Ecto neural progenitor cell (in vitro differentiated cells): ENCODE measurements around the gene ZBTB5.
A peak's percentile ranks its signal among the peaks of the same experiment; 100 is the strongest.
"Not testable (repeated sequence)": the region's sequence is repeated elsewhere in the genome, so short reads cannot be mapped to it uniquely, and the experiment has no call there.

Source experiments
- DNase-seq: peaks from one replicate; pipeline ENCODE4 v3.0.0-alpha.2; 2018; ENCODE audit warnings: low spot score

The ZBTB5 gene

GRCh38 chr9:37465249-37466036 lies at the start of gene ZBTB5:
Gene ZBTB5, minus strand, starts transcription at chr9:37465450. Its CDS starts 22,899 bp downstream, at chr9:37442551.
- DNase-seq: peak; percentile 99

DNA sequence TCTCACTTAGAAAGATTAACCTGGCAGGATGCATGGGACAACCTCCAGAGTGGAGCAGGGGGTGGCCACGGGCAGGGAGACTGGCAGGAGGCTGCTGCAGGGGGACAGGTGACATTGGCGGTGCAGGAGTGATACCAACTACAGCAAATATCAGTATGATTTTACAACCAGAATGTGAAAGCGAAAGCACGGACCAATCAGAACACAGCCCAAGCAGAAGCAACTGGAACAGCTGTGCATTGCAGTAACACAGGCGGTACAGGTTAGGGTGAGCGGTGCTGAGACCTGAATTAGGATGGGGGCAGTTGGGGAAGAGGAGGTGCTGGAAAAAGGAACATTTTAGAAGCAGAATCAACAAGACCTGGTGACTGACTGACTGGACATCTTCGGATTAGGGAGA lies 49.7 kb upstream of the ZBTB5 start:
- DNase-seq: no peak

DNA sequence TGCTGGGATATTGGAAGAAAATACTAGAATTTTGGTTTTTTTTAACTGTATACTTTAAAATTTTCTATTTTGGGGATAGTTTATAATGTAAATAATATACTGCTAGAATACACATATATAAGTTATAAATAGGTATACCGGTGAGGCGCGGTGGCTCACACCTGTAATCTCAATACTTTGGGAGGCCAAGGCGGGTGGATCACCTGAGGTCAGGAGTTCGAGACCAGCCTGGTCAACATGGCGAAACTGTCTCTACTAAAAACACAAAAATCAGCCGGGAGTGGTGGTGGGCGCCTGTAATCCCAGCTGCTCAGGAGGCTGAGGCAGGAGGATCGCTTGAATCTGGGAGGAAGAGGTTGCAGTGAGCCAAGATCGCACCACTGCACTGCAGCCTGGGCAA lies 49.2 kb upstream of the ZBTB5 start:
- DNase-seq: not testable (repeated sequence)

GRCh38 chr9:37512437-37512836 lies 47.2 kb upstream of the ZBTB5 start:
- no peak for DNase-seq

GRCh38 chr9:37511016-37512010 lies 46.1 kb upstream of the ZBTB5 start:
- DNase-seq: peak; percentile 56

GRCh38 chr9:37510053-37510452 lies 44.8 kb upstream of the ZBTB5 start:
- DNase-seq: not testable (repeated sequence)

GRCh38 chr9:37509536-37509935 lies 44.3 kb upstream of the ZBTB5 start:
- no peak for DNase-seq

DNA sequence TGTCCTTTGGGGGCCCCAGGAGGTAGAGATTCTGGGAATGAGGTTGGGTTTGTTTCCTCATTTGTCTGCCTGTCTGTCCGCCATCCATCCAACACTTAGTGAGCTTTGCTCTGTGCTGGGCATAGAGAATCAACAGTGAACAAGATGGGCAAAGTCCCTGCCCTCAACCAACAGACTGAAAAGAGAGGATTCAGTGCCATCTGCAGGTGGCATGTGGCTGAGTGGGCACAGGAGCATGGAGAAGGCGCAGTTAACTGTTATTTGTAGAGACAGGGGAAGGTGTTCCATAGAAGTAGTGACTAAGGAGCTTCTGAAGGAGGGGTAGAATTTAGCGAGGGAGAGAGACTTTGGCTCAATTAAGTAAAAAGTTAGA lies 43.6 kb upstream of the ZBTB5 start:
- DNase-seq: no peak

DNA sequence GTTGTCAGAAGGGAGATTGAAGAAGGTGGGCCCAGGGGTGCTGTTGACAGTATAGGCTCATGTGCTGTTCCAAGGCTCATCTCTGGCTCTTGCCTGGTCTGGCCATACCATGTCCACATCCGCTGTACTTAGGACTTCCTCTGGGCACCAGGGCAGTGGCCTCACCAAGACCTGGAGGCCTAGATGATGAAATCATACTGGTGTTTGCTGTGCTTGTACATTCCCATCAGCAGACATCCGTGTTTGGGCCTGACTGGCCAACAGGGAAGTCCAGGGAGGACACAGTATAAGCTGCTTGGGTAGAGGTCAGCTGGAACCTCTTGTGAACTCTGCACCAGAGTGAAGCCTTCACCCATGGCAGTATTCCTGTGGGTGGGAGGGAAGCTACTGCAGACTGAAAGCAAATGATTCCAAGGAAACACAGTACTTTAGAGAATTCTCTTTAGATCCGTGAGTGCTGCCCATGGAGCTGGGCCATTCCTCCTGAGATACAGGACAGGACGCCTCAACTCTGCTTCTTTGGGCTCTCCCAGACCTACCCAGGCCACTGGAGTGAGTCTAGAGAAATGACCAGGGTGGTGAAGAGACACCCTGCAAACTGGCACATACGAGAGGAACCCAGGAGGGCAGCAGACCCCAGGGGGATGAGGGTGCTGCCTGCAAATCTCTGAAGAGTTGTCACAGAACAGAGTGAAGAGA lies 43.0 kb upstream of the ZBTB5 start:
- DNase-seq: no peak

- no peak for DNase-seq
Measured at GRCh38 chr9:37507566-37508134, 42.4 kb upstream of the ZBTB5 start.

DNA sequence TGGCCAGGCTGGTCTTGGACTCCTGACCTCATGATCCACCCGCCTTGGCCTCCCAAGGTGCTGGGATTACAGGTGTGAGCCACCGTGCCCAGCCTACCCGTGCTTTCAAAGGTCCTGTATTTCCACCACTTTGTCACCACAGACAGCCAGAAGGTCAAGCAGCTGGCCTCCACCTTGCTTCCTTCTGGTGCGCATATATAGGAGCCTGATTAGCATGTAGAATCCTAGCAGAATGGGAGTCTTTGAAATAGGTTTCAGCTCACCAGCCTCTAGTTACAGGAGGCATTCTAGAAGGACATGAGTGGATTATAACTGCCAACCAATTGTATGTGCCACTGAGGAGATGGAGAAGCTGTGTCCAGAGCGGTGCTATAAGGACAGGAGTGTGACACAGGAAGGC lies 39.4 kb upstream of the ZBTB5 start:
- DNase-seq: no peak

DNA sequence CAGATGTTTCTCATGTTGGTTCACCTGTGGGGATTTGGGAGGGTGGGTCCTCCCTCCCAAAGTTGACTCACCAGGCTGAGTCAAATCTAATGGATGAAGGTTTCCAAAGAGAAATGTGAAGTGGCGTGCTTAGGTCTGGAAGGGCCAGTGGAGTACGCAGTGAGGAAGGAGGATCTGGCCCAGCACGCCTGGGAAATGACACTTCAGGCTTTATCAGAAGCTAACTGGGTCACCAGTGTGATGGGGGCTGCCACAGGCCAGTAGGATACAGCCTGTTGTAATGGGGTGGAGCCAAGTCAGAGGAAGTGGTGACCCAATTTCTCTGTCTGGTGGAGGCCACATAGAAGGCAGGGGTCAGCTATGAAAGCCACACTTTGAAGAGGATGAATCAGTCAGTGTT lies 38.5 kb upstream of the ZBTB5 start:
- no peak for DNase-seq

- DNase-seq: no peak
Measured at GRCh38 chr9:37501957-37502596, 36.8 kb upstream of the ZBTB5 start.

GRCh38 chr9:37499297-37499696 lies 34.0 kb upstream of the ZBTB5 start:
- no peak for DNase-seq

DNA sequence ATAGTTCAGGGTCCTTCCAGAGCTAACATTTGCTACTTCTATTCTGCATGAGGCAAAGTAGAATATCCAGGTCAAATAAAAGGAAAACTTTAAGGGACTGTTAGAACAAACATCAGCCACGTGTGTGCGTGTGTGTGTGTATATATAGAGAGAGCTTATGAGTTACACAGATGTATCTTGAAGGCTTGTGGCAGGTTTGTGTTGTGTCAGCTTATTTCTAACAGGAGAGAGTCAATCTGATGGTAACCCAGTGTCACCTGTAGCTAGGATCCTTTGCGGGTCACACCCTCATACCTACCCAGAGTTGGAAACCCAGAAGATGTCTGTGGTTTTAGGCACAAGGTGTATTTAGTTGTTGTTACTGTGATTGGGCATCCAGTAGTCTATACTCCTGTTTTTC lies 33.2 kb upstream of the ZBTB5 start:
- DNase-seq: no peak

DNA sequence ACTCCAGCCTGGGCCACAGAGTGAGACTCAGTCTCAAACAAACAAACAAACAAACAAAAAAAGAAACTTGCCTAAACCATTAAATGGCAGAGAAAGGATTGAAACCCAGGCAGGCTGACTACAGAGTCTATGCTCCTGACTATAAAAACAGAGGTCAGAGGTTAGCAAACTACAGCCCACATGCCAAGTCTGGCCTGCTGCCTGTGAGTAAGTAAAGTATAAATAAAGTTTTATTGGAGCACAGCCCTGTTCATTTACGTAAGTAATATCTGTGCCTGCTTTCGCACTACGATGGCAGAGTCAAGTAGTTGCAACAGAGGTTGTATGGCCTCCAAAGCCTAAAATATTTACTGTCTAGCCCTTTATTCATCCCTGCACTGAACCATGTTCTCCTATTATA lies 32.1 kb upstream of the ZBTB5 start:
- DNase-seq: no peak

- DNase-seq: no peak
Measured at GRCh38 chr9:37496020-37496419, 30.8 kb upstream of the ZBTB5 start.

GRCh38 chr9:37495571-37495970 lies 30.3 kb upstream of the ZBTB5 start:
- DNase-seq: no peak

GRCh38 chr9:37491939-37492338 lies 26.7 kb upstream of the ZBTB5 start:
- DNase-seq: no peak

GRCh38 chr9:37486616-37487548 lies 21.6 kb upstream of the ZBTB5 start:
- DNase-seq: no peak

DNA sequence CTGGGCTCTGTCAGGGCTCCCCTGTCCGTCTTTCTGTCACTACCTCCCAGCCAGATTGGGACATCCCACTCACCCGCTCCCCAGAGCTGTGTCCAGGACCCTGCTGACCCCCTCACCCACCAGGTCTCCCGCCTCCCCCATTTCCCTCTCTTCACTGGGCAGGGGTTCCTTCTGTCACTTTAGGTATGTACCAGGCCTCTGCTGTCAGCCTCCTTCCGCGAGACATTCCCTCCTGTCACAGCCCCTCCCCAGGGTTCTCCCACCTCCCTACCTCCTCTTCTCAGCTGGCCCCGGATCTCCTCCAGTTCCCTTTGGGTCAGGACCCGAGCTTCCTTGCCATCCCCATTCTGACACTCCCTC lies 21.0 kb upstream of the ZBTB5 start:
- DNase-seq: no peak
